Measurements from ENCODE around the gene TRPM6. TPM values are rescaled to one million over a fixed set of nuclear protein-coding genes. Genes with fewer than 3 reads are reported as not detected.
"Not testable (repeated sequence)": the region's sequence is repeated elsewhere in the genome, so short reads cannot be mapped to it uniquely, and the experiment has no call there.

TRPM6 gene
- total and polyA plus RNA-seq, 12 donors: under 0.01 to 0.43 (median 0.19) TPM

DNA sequence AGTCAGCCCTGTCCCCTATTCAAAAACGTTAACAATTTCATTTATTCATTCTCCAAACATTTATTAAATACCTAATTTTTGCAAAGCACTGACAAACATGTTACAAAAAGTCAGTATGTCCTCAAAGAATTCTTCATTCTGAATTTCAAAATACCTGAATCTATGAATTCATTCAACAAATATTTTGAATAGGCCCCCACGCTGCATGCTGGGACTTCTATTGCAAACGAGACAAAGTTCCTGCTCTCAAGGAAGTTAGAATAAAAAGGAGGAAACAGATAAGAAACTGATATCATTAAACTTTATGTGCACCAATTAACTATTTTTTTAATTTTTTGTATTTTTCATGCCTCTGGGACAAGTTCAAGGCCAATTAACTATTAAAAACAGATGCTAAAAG lies 26.6 kb downstream of the TRPM6 start:
- no peaks in the 10 kb centered on the region for H3K27me3 ChIP-seq
- no peaks in the 10 kb centered on the region for H3K4me1 ChIP-seq (replicated peaks in 1 of 2)
- no peak for TF ChIP-seq POLR2A (IDR thresholded peaks at IDR 0.05)
- TF ChIP-seq, protein P1, sequence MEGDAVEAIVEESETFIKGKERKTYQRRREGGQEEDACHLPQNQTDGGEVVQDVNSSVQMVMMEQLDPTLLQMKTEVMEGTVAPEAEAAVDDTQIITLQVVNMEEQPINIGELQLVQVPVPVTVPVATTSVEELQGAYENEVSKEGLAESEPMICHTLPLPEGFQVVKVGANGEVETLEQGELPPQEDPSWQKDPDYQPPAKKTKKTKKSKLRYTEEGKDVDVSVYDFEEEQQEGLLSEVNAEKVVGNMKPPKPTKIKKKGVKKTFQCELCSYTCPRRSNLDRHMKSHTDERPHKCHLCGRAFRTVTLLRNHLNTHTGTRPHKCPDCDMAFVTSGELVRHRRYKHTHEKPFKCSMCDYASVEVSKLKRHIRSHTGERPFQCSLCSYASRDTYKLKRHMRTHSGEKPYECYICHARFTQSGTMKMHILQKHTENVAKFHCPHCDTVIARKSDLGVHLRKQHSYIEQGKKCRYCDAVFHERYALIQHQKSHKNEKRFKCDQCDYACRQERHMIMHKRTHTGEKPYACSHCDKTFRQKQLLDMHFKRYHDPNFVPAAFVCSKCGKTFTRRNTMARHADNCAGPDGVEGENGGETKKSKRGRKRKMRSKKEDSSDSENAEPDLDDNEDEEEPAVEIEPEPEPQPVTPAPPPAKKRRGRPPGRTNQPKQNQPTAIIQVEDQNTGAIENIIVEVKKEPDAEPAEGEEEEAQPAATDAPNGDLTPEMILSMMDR (IDR thresholded peaks at IDR 0.05): no peak
- H3K9me3 ChIP-seq (replicated peaks in 1 of 3): no peaks in the 10 kb centered on the region
- no peaks in the 10 kb centered on the region for H3K36me3 ChIP-seq (replicated peaks in 1 of 2)
- no peak for DNase-seq
- 58 to 67% (median 62%) methylated on average over 3 of the region's 3 CpGs for WGBS, 4 donors
- H3K27ac ChIP-seq: no peak overlapping the region
- intact Hi-C loops (cut with DNase I): no loop called here
- H3K4me3 ChIP-seq: no peak overlapping the region

DNA sequence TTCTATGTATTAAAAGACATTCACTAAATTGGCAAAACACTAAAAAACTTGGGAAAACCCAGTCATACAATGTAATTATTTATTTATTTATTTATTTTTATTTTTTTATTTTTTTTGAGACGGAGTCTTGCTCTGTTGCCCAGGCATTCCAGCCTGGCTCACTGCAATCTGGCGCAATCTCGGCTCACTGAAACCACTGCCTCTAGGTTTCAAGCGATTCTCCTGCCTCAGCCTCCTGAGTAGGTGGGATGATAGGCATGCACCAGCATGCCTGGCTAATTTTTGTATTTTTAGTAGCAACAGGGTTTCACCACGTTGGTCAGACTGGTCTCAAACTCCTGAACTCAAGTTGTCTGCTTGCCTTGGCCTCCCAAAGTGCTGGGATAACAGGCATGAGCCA lies 27.5 kb downstream of the TRPM6 start:
- H3K4me1 ChIP-seq (replicated peaks in 1 of 2); H3K27me3 ChIP-seq; H3K4me3 ChIP-seq; DNase-seq; H3K36me3 ChIP-seq (replicated peaks in 1 of 2); intact Hi-C loops (cut with DNase I); H3K27ac ChIP-seq; H3K9me3 ChIP-seq (replicated peaks in 1 of 3): not testable (repeated sequence)
- WGBS, 4 donors: 90 to 94% (median 91%) methylated on average over 5 of the region's 5 CpGs

DNA sequence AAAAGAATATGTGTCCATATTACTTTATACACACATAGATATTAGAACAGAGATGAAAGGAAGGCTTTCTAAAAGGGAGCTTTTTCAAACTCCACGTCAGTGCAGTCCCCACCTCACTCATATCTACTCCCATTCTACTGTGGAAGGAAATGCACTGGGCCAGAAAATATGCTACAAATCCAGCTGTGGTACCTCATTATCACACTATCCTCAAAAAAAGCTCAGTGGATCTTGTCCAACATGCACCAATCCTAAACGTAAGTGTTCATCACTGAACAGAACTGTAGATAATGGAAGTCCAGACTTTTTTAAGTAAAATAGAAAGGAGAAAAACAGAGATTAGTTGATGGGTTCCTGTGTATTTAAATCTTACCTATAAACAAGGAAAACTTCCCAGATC lies 27.9 kb downstream of the TRPM6 start:
- Histone ChIP-seq H3K27ac (no peak overlapping the region), H3K36me3 (replicated peaks in 1 of 2) (no peaks in the 10 kb centered on the region), H3K27me3 (no peaks in the 10 kb centered on the region), H3K4me1 (replicated peaks in 1 of 2) (no peaks in the 10 kb centered on the region), H3K9me3 (replicated peaks in 1 of 3) (no peaks in the 10 kb centered on the region), H3K4me3 (no peak overlapping the region)
- WGBS, 4 donors: 62 to 76% (median 70%) methylated on average over 2 of the region's 2 CpGs
- TF ChIP-seq, protein P1 (IDR thresholded peaks at IDR 0.05): no peak
- no peak for TF ChIP-seq POLR2A (IDR thresholded peaks at IDR 0.05)
- intact Hi-C loops (cut with DNase I): no loop called here
- DNase-seq: no peak

DNA sequence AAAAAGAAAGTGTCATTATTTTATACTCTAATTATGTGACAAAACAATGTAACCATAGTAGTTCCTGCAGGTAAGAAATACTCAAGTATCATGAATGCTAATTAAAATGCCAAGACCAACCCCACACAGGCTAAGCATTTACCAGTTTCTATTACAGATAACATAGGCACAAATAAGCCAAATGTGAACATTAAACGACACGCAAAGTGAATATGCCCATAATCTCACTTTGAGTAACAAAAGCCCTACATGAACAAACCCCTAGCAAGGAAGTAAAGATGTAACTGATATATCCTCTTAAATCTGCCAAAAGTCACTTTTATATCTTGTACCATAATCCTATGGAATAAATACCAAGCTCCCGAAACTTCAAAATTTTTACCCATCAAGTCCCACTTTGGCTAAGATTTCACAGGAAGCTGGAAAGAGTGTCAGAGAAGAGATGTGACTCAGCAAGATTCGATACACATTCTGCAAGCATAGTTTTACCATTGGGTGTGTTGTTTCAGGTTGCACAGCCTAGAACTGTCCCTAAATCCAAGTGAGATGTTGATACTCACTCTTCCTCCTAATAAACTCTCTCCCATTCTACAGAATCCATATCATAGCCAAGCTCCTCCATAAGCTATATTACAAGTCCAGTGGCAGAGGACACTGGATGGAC lies 28.8 kb downstream of the TRPM6 start:
- intact Hi-C loops (cut with DNase I): no loop called here
- Histone ChIP-seq H3K27ac (no peak overlapping the region), H3K4me3 (no peak overlapping the region), H3K36me3 (replicated peaks in 1 of 2) (no peaks in the 10 kb centered on the region), H3K27me3 (no peaks in the 10 kb centered on the region), H3K4me1 (replicated peaks in 1 of 2) (no peaks in the 10 kb centered on the region), H3K9me3 (replicated peaks in 1 of 3) (no peaks in the 10 kb centered on the region)
- TF ChIP-seq, protein P1 (IDR thresholded peaks at IDR 0.05): no peak
- TF ChIP-seq POLR2A (IDR thresholded peaks at IDR 0.05): no peak
- WGBS, 4 donors: 81 to 88% (median 82%) methylated on average over 4 of the region's 4 CpGs
- DNase-seq: no peak

DNA sequence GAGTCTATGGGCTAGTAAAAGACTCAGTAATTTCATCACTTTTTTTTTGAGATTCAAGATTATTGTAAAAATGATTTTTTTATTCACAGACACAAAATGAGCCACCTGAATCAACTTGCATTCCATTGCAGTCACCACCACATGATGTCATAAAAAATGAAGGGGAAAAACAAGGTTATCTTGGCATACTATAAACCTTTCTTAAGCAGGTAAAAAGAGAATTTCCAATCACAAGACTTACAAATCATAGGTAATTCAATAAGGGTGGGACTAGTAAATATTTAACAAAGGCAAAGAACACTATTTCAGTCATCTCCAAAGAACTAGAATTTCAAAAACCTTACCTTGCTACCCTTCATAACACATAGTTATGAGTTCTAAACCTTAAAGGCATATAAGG lies 30.7 kb downstream of the TRPM6 start:
- H3K9me3 ChIP-seq (replicated peaks in 1 of 3): no peaks in the 10 kb centered on the region
- no peak for DNase-seq
- no peak overlapping the region for H3K27ac ChIP-seq
- no peak overlapping the region for H3K4me3 ChIP-seq
- no peaks in the 10 kb centered on the region for H3K4me1 ChIP-seq (replicated peaks in 1 of 2)
- TF ChIP-seq, protein P1 (IDR thresholded peaks at IDR 0.05): no peak
- no peak for TF ChIP-seq POLR2A (IDR thresholded peaks at IDR 0.05)
- intact Hi-C loops (cut with DNase I): no loop called here
- no peaks in the 10 kb centered on the region for H3K36me3 ChIP-seq (replicated peaks in 1 of 2)
- no peaks in the 10 kb centered on the region for H3K27me3 ChIP-seq
